ENCODE results near the gene PDYN.

PDYN gene

GRCh38 chr20:2004171-2004570 lies 10.3 kb upstream of the PDYN start:
- no peaks in the 10 kb centered on the region for H3K4me1 ChIP-seq
- no peak overlapping the region for H3K4me3 ChIP-seq
- no peaks in the 10 kb centered on the region for H3K36me3 ChIP-seq (replicated peaks)
- no peaks in the 10 kb centered on the region for H3K9me3 ChIP-seq
- peaks cover 7% of the 10 kb centered on the region; the same call in 1 of the 2 replicates for H3K27me3 ChIP-seq (ENCODE audit: low read depth)
- DNase-seq (ENCODE audit: low spot score in 2 of 2): no peak
- in situ Hi-C loops (cut with MboI; ENCODE audit: low sequenced_read_pairs): no loop called here

- Histone ChIP-seq H3K36me3 (replicated peaks) (no peaks in the 10 kb centered on the region), H3K4me1 (no peaks in the 10 kb centered on the region), H3K9me3 (no peaks in the 10 kb centered on the region), H3K27me3 (ENCODE audit: low read depth) (peaks cover 13% of the 10 kb centered on the region), H3K4me3 (no peak overlapping the region)
- DNase-seq (ENCODE audit: low spot score in 2 of 2): no peak
- in situ Hi-C loops (cut with MboI; ENCODE audit: low sequenced_read_pairs): no loop called here
These were observed 8.5 kb upstream of the PDYN start for GRCh38 chr20:2002365-2002764.

GRCh38 chr20:2001119-2001518 lies 7.3 kb upstream of the PDYN start:
- H3K9me3 ChIP-seq: no peaks in the 10 kb centered on the region
- H3K4me3 ChIP-seq: no peak overlapping the region
- peaks cover 22% of the 10 kb centered on the region for H3K27me3 ChIP-seq (ENCODE audit: low read depth)
- H3K36me3 ChIP-seq (replicated peaks): no peaks in the 10 kb centered on the region
- no peak for DNase-seq (ENCODE audit: low spot score in 2 of 2)
- no peaks in the 10 kb centered on the region for H3K4me1 ChIP-seq
- in situ Hi-C loops (cut with MboI; ENCODE audit: low sequenced_read_pairs): no loop called here

GRCh38 chr20:2000285-2000684 lies 6.4 kb upstream of the PDYN start:
- Histone ChIP-seq H3K36me3 (replicated peaks) (no peaks in the 10 kb centered on the region), H3K9me3 (no peaks in the 10 kb centered on the region), H3K4me3 (no peak overlapping the region), H3K27me3 (ENCODE audit: low read depth) (peaks cover 22% of the 10 kb centered on the region), H3K4me1 (no peaks in the 10 kb centered on the region)
- no peak for DNase-seq (ENCODE audit: low spot score in 2 of 2)
- in situ Hi-C loops (cut with MboI; ENCODE audit: low sequenced_read_pairs): no loop called here

- no peaks in the 10 kb centered on the region for H3K9me3 ChIP-seq
These were observed 4.9 kb upstream of the PDYN start for GRCh38 chr20:1998715-1999114.

GRCh38 chr20:1998193-1998520 lies 4.3 kb upstream of the PDYN start:
- DNase-seq (ENCODE audit: low spot score in 2 of 2): no peak
- H3K9me3 ChIP-seq: no peaks in the 10 kb centered on the region
- H3K27me3 ChIP-seq (ENCODE audit: low read depth): peaks cover 41% of the 10 kb centered on the region

More at GRCh38 chr20:1998715-1999114, 4.9 kb upstream of the PDYN start:
- Histone ChIP-seq H3K4me3 (no peak overlapping the region), H3K36me3 (replicated peaks) (no peaks in the 10 kb centered on the region), H3K4me1 (no peaks in the 10 kb centered on the region), H3K27me3 (ENCODE audit: low read depth) (peaks cover 35% of the 10 kb centered on the region)
- in situ Hi-C loops (cut with MboI; ENCODE audit: low sequenced_read_pairs): no loop called here
- DNase-seq (ENCODE audit: low spot score in 2 of 2): no peak

GRCh38 chr20:1997483-1998192 lies 3.8 kb upstream of the PDYN start:
- Histone ChIP-seq H3K4me1 (no peaks in the 10 kb centered on the region), H3K9me3 (no peaks in the 10 kb centered on the region), H3K4me3 (no peak overlapping the region), H3K27me3 (ENCODE audit: low read depth) (peaks cover 46% of the 10 kb centered on the region), H3K36me3 (replicated peaks) (no peaks in the 10 kb centered on the region)
- DNase-seq (ENCODE audit: low spot score in 2 of 2): no peak
- in situ Hi-C loops (cut with MboI; ENCODE audit: low sequenced_read_pairs): no loop called here

More at GRCh38 chr20:1998193-1998520, 4.3 kb upstream of the PDYN start:
- Histone ChIP-seq H3K36me3 (replicated peaks) (no peaks in the 10 kb centered on the region), H3K4me1 (no peaks in the 10 kb centered on the region), H3K4me3 (no peak overlapping the region)
- in situ Hi-C loops (cut with MboI; ENCODE audit: low sequenced_read_pairs): no loop called here

- Histone ChIP-seq H3K27me3 (ENCODE audit: low read depth) (peaks cover 59% of the 10 kb centered on the region), H3K4me1 (no peaks in the 10 kb centered on the region), H3K36me3 (replicated peaks) (no peaks in the 10 kb centered on the region), H3K9me3 (no peaks in the 10 kb centered on the region), H3K4me3 (no peak overlapping the region)
- in situ Hi-C loops (cut with MboI; ENCODE audit: low sequenced_read_pairs): no loop called here
- DNase-seq (ENCODE audit: low spot score in 2 of 2): no peak
These were observed 1.9 kb upstream of the PDYN start for GRCh38 chr20:1995531-1996310.

GRCh38 chr20:1994627-1995026 lies 769 bp upstream of the PDYN start:
- in situ Hi-C loops (cut with MboI; ENCODE audit: low sequenced_read_pairs): no loop called here

GRCh38 chr20:1992359-1993110 lies 1.3 kb downstream of the PDYN start:
- in situ Hi-C loops (cut with MboI; ENCODE audit: low sequenced_read_pairs): no loop called here
- no peak overlapping the region for H3K4me3 ChIP-seq
- H3K27me3 ChIP-seq (ENCODE audit: low read depth): peaks cover 60% of the 10 kb centered on the region
- H3K9me3 ChIP-seq: no peaks in the 10 kb centered on the region
- no peak for DNase-seq (ENCODE audit: low spot score in 2 of 2)
- no peaks in the 10 kb centered on the region for H3K36me3 ChIP-seq (replicated peaks)
- no peaks in the 10 kb centered on the region for H3K4me1 ChIP-seq

More at GRCh38 chr20:1994627-1995026, 769 bp upstream of the PDYN start:
- no peaks in the 10 kb centered on the region for H3K36me3 ChIP-seq (replicated peaks)
- peaks cover 63% of the 10 kb centered on the region for H3K27me3 ChIP-seq (ENCODE audit: low read depth)
- no peak overlapping the region for H3K4me3 ChIP-seq
- H3K9me3 ChIP-seq: no peaks in the 10 kb centered on the region
- no peaks in the 10 kb centered on the region for H3K4me1 ChIP-seq
- no peak for DNase-seq (ENCODE audit: low spot score in 2 of 2)

GRCh38 chr20:1987826-1988225 lies 6.0 kb downstream of the PDYN start:
- Histone ChIP-seq H3K36me3 (replicated peaks) (no peaks in the 10 kb centered on the region), H3K27me3 (ENCODE audit: low read depth) (peaks cover 50% of the 10 kb centered on the region), H3K4me1 (no peaks in the 10 kb centered on the region), H3K9me3 (no peaks in the 10 kb centered on the region), H3K4me3 (no peak overlapping the region)
- no peak for DNase-seq (ENCODE audit: low spot score in 2 of 2)
- in situ Hi-C loops (cut with MboI; ENCODE audit: low sequenced_read_pairs): no loop called here

GRCh38 chr20:1983301-1983700 lies 10.6 kb downstream of the PDYN start:
- Histone ChIP-seq H3K4me1 (no peaks in the 10 kb centered on the region), H3K4me3 (no peak overlapping the region), H3K27me3 (ENCODE audit: low read depth) (peaks cover 29% of the 10 kb centered on the region), H3K36me3 (replicated peaks) (no peaks in the 10 kb centered on the region), H3K9me3 (no peaks in the 10 kb centered on the region)
- DNase-seq (ENCODE audit: low spot score in 2 of 2): no peak
- in situ Hi-C loops (cut with MboI; ENCODE audit: low sequenced_read_pairs): no loop called here

- H3K4me1 ChIP-seq: no peaks in the 10 kb centered on the region
- no peak for DNase-seq (ENCODE audit: low spot score in 2 of 2)
- peaks cover 31% of the 10 kb centered on the region for H3K27me3 ChIP-seq (ENCODE audit: low read depth)
- H3K9me3 ChIP-seq: no peaks in the 10 kb centered on the region
- H3K36me3 ChIP-seq (replicated peaks): no peaks in the 10 kb centered on the region
- no peak overlapping the region for H3K4me3 ChIP-seq
- in situ Hi-C loops (cut with MboI; ENCODE audit: low sequenced_read_pairs): no loop called here
These were observed 11.2 kb downstream of the PDYN start for GRCh38 chr20:1982686-1983085.
